GM10266 (cell line): Measurements from ENCODE around the gene GBX1.
A peak's percentile ranks its signal among the peaks of the same experiment; 100 is the strongest.

Experiments
- DNase-seq: peaks from one replicate; pipeline ENCODE4 v3.0.0; 2012; ENCODE audit errors: extremely low spot score
- CTCF ChIP-seq: IDR thresholded peaks from 2 replicates; pipeline ENCODE4 v1.5.1; 2012; ENCODE audit warnings: mild to moderate bottlenecking, low read depth; ENCODE audit not compliant: control insufficient read depth, insufficient read depth; ENCODE audit errors: missing control alignments

Gene GBX1

DNA sequence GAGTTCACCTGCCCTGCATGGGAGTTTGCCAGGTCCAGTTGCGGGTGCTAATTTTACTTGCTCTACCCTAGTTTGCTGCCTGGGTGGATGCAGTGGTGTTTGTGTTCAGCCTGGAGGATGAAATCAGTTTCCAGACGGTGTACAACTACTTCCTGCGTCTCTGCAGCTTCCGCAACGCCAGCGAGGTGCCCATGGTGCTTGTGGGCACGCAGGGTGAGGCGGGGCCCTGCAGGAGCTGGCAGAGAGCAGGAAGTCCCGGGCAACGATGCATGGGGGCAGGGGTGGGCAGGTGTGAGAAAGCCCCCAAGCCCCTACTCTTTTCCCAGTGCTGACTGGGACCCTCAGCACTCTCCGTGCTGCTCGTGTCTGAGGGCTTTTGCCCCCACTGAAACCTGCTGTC lies 49.9 kb downstream of the GBX1 start:
- no peak for DNase-seq
- TF ChIP-seq CTCF: no peak

GRCh38 chr7:151116603-151117440 lies 50.7 kb downstream of the GBX1 start:
- TF ChIP-seq CTCF: no peak
- DNase-seq: no peak

DNA sequence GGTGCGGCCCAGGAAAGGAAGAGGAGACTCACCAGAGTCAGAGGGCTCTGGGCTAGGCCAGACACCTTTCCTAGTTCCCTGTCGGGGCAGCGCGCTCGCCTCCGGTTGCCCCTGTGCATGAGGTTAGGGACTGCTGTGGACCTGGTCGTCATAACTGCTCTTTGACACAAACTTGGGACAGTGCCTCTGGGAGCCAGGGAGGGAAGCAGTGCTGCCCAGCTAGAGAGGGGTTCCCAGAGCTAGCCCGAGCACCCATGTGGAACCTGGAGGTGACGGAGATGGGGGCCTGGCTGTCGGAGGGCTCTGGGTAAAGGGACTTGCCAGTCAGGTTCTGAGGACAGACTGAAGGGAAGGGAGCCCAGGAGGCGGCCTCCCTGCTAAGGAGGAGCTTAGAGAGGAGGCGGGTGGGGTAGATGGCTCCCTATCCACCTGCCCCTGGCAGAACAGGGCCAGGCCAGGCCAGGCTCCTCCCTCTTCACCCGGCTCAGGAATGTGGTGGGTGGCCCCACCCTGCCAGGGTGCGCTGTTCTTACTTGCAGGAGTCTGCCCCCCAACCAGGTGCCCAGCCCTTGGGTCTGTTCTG lies 51.6 kb downstream of the GBX1 start:
- no peak for TF ChIP-seq CTCF
- DNase-seq: no peak

DNA sequence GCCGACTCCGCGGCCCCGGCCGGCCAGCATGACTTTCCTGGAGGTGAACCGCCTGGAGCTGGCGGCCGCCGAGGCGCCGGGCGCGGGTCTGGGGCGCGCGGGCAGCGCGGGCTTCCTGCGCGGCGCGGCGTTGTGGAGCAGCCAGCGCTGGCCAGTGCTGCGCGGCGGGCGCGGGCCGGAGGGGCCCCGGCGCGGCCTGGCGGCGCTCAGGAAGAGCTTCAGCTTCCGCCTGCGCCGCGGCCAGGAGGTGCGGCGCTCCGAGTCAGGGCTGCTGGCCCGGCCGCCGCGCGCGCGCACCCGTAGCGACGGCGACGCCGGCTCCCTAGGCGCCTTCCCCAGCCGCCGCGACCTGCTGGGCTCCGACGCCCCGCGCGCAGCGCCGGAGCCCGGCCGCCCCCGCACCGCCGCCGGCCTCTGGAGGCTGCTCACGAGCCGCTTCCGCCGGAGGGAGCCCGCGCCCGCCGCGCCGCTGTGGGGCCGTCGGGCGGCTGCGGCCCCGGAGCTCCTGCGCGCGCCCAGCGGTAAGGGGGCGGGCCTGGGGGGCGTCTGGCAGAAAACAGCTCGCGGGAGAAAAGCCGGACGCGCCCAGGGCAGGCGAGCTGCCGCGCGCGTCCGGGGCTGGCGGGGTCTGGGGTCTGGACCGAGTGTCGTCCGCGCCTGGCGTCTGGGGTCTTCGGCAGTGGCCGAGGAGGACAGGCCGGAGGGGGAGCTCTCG lies 52.2 kb downstream of the GBX1 start:
- TF ChIP-seq CTCF: no peak
- DNase-seq: peak; percentile 77

- no peak for DNase-seq
- TF ChIP-seq CTCF: no peak
These were observed 53.1 kb downstream of the GBX1 start for GRCh38 chr7:151114151-151115090.

GRCh38 chr7:151113344-151114150 lies 53.9 kb downstream of the GBX1 start:
- peak; percentile 37 for DNase-seq
- no peak for TF ChIP-seq CTCF
